Adrenal gland (tissue), 19 donors: ENCODE measurements around the gene DYRK3. TPM values are rescaled to one million over a fixed set of nuclear protein-coding genes. Genes with fewer than 3 reads are reported as not detected.

Experiments used
- DNase-seq, 7 donors: peaks; one replicate each; pipeline ENCODE4 v3.0.0-alpha.2; 2019 to 2020
- H3K27ac ChIP-seq, 5 donors: fragments of 200-600 bp; sonication (generic) in 4 of 5; 1 replicate in 3 of 5; 2 replicates in 2 of 5; pipeline versions ENCODE4 v1.5.1 to v1.8.0; 2016 to 2020; ENCODE audit warnings: mild to moderate bottlenecking in 1 of 5
- H3K27me3 ChIP-seq: fragments of 200-600 bp; 2 replicates; pipeline ENCODE4 v1.8.0; 2021
- H3K36me3 ChIP-seq, 2 donors: fragments of 200-600 bp; replicated peaks in 1 of 2; 1 replicate in 1 of 2; 2 replicates in 1 of 2; pipeline versions ENCODE4 v1.5.1 to v1.8.0; 2018 to 2022
- H3K4me1 ChIP-seq, 2 donors: fragments of 200-600 bp; replicated peaks in 1 of 2; 1 replicate in 1 of 2; 2 replicates in 1 of 2; pipeline versions ENCODE4 v1.5.1 to v1.8.0; 2018 to 2021
- H3K4me3 ChIP-seq, 4 donors: fragments of 200-600 bp; sonication (generic) in 3 of 4; one replicate each; pipeline ENCODE4 v1.5.1; 2016 to 2018
- H3K9me3 ChIP-seq, 3 donors: fragments of 200-600 bp; sonication (generic) in 1 of 3; replicated peaks in 1 of 3; 1 replicate in 2 of 3; 2 replicates in 1 of 3; pipeline versions ENCODE4 v1.5.1 to v1.8.0; 2016 to 2021
- POLR2A ChIP-seq, 2 donors: fragments of 450-650 bp; IDR thresholded peaks; one replicate each; pipeline ENCODE4 v1.6.1; 2017; ENCODE audit warnings: antibody characterized with exemption in 2 of 2, mild to moderate bottlenecking in 2 of 2, moderate library complexity in 1 of 2
- WGBS, 4 donors: extraction: QIAGEN DNeasy Blood & Tissue Kit in 2 of 4; methylation state at CpG; one replicate each; pipeline versions ENCODE4 v1.1.5 to v1.1.7; 2013 to 2017; 5-methylcytosine and 5-hydroxymethylcytosine counted together
- intact Hi-C, 2 donors: fragments of 100-400 bp; cut with DNase I; formaldehyde crosslinking; loops; one replicate each; pipeline versions ENCODE4 v1.14.1 to v1.15.0; 2022 to 2023
- long read RNA-seq, 10 donors: library from polyadenylated mRNA in 3 of 10; unstranded in 2 of 10; stranded (forward) in 1 of 10; transcript quantifications; one replicate each; pipeline ENCODE4 v2.0.0 and lab custom pipeline, GENCODE V29; 2021 to 2026
- polyA plus RNA-seq, 3 donors: library from polyadenylated mRNA; stranded (reverse); fragments of 200-250 nt in 2 of 3; fragments of 350-450 nt in 1 of 3; fragmentation: Illumina TruSeq in 1 of 3; extraction: RNeasy Lipid Tissue Mini Kit (QIAGEN cat#74804) in 1 of 3; gene quantifications; one replicate each; pipeline ENCODE4 v1.2.3, GENCODE V29; 2013 to 2014
- total RNA-seq, 9 donors: library from RNA; depleted of rRNA in 4 of 9; stranded (reverse); fragments of >200 nt in 4 of 9; fragments of 120-200 nt in 1 of 9; fragmentation: NEBNext Ultra II Directional in 1 of 9; extraction: Animal tissue kit (Norgen Biotek cat#: 25700) in 1 of 9; gene quantifications; one replicate each; pipeline versions ENCODE4 v1.1.0 to v1.2.4, GENCODE V29; 2013 to 2023
- TF ChIP-seq, protein P1 (sequence below), 6 experiments: fragments of 450-650 bp in 4 of 6; fragments of 200-600 bp in 2 of 6; sonication (generic) in 1 of 6; IDR thresholded peaks; 1 replicate in 5 of 6; 2 replicates in 1 of 6; pipeline versions ENCODE4 v1.5.1 to v1.8.0; 2016 to 2021; ENCODE audit warnings: antibody characterized with exemption in 6 of 6, mild to moderate bottlenecking in 2 of 6, moderate library complexity in 1 of 6
- donor health status: healthy with polysubstance abuse.
- donor health status: Bipolar disorder and iron deficiency.
- donor health status: DM: yes; HTN: yes; CAD: no.
- donor health status: DM: no; HTN: no; CAD: no.
- donor health status: DM: no; HTN: no; CAD: no.
- donor health status: DM: yes; HTN: yes; CAD: no.

Gene DYRK3
- total RNA-seq (1 to 10 TPM; 2.9 to 6.3 (median 5.2) TPM), polyA plus RNA-seq (1 to 10 TPM; 2.9 to 6.6 (median 3.4) TPM)
- long read RNA-seq, donor 1 = 0 reads
- long read RNA-seq, donor 2 = 0 reads
- long read RNA-seq, donor 3 = 0 reads
- long read RNA-seq, donor 4, partial matches to known transcripts = 0 of 2 reads
- long read RNA-seq, donor 4, other reads (novel, unspliced or antisense) = 0 of 2 reads
- long read RNA-seq, donor 5, partial matches to known transcripts = 0 of 3 reads
- long read RNA-seq, donor 5, other reads (novel, unspliced or antisense) = 0 of 3 reads
- long read RNA-seq, donor 6 = 0 reads
- long read RNA-seq, donor 7 = 0 reads
- long read RNA-seq, donor 8 = 0 reads
- long read RNA-seq, donor 9, partial matches to known transcripts = 0 of 1 reads
- long read RNA-seq, donor 9, other reads (novel, unspliced or antisense) = 0 of 1 reads
- long read RNA-seq, donor 10 = 0 reads

- peaks cover 0 to 3% of the 10 kb centered on the region in 2 donors for H3K36me3 ChIP-seq
- H3K9me3 ChIP-seq = no peaks in the 10 kb centered on the region
- DNase-seq = peak; percentile 95 to 97 (median 97)
- intact Hi-C loops = loop anchor here (2.0 to 10.0 kb wide), 3 partner anchors 29 to 279 kb away; no protein-coding TSS in a partner anchor
- H3K27me3 ChIP-seq = no peaks in the 10 kb centered on the region
- H3K4me1 ChIP-seq = peaks cover 8 to 28% of the 10 kb centered on the region in 2 donors
- peak within 1 kb of the TSS in 4 of 5 donors; percentile 27 to 85 (median 62) for H3K27ac ChIP-seq
- TF ChIP-seq, protein P1, sequence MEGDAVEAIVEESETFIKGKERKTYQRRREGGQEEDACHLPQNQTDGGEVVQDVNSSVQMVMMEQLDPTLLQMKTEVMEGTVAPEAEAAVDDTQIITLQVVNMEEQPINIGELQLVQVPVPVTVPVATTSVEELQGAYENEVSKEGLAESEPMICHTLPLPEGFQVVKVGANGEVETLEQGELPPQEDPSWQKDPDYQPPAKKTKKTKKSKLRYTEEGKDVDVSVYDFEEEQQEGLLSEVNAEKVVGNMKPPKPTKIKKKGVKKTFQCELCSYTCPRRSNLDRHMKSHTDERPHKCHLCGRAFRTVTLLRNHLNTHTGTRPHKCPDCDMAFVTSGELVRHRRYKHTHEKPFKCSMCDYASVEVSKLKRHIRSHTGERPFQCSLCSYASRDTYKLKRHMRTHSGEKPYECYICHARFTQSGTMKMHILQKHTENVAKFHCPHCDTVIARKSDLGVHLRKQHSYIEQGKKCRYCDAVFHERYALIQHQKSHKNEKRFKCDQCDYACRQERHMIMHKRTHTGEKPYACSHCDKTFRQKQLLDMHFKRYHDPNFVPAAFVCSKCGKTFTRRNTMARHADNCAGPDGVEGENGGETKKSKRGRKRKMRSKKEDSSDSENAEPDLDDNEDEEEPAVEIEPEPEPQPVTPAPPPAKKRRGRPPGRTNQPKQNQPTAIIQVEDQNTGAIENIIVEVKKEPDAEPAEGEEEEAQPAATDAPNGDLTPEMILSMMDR (IDR thresholded peaks at IDR 0.05) = no peak
- TF ChIP-seq POLR2A (IDR thresholded peaks at IDR 0.05) = peak; percentile 72 to 93
- WGBS, 4 donors = 0% methylated on average over 18 to 84 of the region's 84 CpGs
- peak within 1 kb of the TSS; percentile 37 to 97 (median 80) for H3K4me3 ChIP-seq
Measured at GRCh38 chr1:206635080-206635977, at the start of gene DYRK3. TSS of gene DYRK3 (plus strand) at chr1:206635536. CDS start at chr1:206635704, 168 bp downstream.

DNA sequence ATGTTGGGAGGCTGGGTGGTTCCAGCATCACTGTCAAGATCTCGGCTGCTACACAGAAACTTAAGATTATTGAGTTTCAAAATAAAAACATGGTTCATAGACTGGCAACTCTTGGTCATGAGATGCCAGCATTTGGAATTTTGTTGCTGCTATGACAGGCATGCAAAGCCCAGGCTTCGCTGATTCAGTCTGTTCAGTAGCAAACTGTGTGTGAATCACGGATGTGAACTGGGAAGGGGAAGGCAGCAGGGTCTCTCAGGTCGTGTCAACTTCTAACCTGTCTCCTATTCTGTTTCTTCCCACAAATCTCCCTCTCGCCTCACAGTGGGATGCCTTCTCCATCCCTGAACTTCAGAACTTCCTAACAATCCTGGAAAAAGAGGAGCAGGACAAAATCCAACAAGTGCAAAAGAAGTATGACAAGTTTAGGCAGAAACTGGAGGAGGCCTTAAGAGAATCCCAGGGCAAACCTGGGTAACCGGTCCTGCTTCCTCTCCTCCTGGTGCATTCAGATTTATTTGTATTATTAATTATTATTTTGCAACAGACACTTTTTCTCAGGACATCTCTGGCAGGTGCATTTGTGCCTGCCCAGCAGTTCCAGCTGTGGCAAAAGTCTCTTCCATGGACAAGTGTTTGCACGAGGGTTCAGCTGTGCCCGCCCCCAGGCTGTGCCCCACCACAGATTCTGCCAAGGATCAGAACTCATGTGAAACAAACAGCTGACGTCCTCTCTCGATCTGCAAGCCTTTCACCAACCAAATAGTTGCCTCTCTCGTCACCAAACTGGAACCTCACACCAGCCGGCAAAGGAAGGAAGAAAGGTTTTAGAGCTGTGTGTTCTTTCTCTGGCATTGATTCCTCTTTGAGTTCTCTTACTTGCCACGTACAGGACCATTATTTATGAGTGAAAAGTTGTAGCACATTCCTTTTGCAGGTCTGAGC lies 48.6 kb upstream of the DYRK3 start:
- WGBS, 4 donors = 83 to 87% (median 84%) methylated on average over 13 of the region's 13 CpGs
- H3K9me3 ChIP-seq = no peaks in the 10 kb centered on the region
- H3K4me1 ChIP-seq = peaks cover 33 to 45% of the 10 kb centered on the region in 2 donors
- H3K36me3 ChIP-seq = peaks cover 0 to 54% of the 10 kb centered on the region in 2 donors
- no peaks in the 10 kb centered on the region for H3K27me3 ChIP-seq
- TF ChIP-seq, protein P1 (IDR thresholded peaks at IDR 0.05) = no peak
- no peak for TF ChIP-seq POLR2A (IDR thresholded peaks at IDR 0.05)
- no peak for DNase-seq
- no peak overlapping the region for H3K4me3 ChIP-seq
- peak overlapping the region in 2 of 5 donors; percentile 29 to 35 for H3K27ac ChIP-seq
- intact Hi-C loops = loop anchor here in 1 of 2 donors (5.0 kb wide), 1 partner anchor 94 kb away; no protein-coding TSS in a partner anchor

DNA sequence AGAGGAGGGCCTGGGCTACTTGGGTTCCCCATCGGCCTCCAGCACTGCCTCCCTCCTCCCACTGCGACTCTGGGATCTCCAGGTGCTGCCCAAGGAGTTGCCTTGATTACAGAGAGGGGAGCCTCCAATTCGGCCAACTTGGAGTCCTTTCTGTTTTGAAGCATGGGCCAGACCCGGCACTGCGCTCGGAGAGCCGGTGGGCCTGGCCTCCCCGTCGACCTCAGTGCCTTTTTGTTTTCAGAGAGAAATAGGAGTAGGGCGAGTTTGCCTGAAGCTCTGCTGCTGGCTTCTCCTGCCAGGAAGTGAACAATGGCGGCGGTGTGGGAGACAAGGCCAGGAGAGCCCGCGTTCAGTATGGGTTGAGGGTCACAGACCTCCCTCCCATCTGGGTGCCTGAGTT lies 47.4 kb upstream of the DYRK3 start:
- TF ChIP-seq POLR2A (IDR thresholded peaks at IDR 0.05) = no peak
- TF ChIP-seq, protein P1 (IDR thresholded peaks at IDR 0.05) = no peak
- WGBS, 4 donors = 67 to 85% (median 81%) methylated on average over 5 to 14 of the region's 14 CpGs
- H3K4me1 ChIP-seq = peaks cover 36 to 50% of the 10 kb centered on the region in 2 donors
- H3K27me3 ChIP-seq = no peaks in the 10 kb centered on the region
- intact Hi-C loops = loop anchor here in 1 of 2 donors (5.0 kb wide), 1 partner anchor 96 kb away; no protein-coding TSS in a partner anchor
- H3K4me3 ChIP-seq = no peak overlapping the region
- no peak for DNase-seq
- peaks cover 0 to 65% of the 10 kb centered on the region in 2 donors for H3K36me3 ChIP-seq
- H3K27ac ChIP-seq = peak overlapping the region in 3 of 5 donors; percentile 59 to 79 (median 78)
- no peaks in the 10 kb centered on the region for H3K9me3 ChIP-seq
